WTC11 (cell line): Measurements from ENCODE around the gene SH2D1B. TPM values are rescaled to one million over a fixed set of nuclear protein-coding genes. Genes with fewer than 3 reads are reported as not detected.

Experiments
- ATAC-seq: fragments of 200-7000 bp; cut with Tn5 transposase; 2 replicates; pipeline ENCODE4 v1.10.0; 2021; ENCODE audit warnings: mild to moderate bottlenecking, moderate library complexity
- CTCF ChIA-PET: fragments of 300-600 bp; sonication (Branson Sonifier 250); formaldehyde crosslinking; loops from one replicate; lab custom pipeline; 2021; ENCODE audit warnings: antibody characterized with exemption; lab: Charles Lee
- POLR2A ChIA-PET: fragments of 350-600 bp; sonication (Branson Sonifier 250); formaldehyde crosslinking; loops from one replicate; lab custom pipeline; 2021; ENCODE audit warnings: antibody characterized with exemption; lab: Charles Lee
- DNase-seq: peaks from one replicate; pipeline ENCODE4 v3.0.0; 2021; ENCODE audit warnings: low spot score
- H3K27ac Mint-ChIP-seq: 2 replicates; pipeline ENCODE4 v1.8.0; 2021; ENCODE audit warnings: mixed read lengths
- H3K27me3 Mint-ChIP-seq: 2 replicates; pipeline ENCODE4 v1.8.0; 2021; ENCODE audit warnings: low read depth, mild to moderate bottlenecking, moderate library complexity, mixed read lengths
- H3K36me3 Mint-ChIP-seq: 2 replicates; pipeline ENCODE4 v1.8.0; 2021; ENCODE audit warnings: mixed read lengths
- H3K4me1 Mint-ChIP-seq: 2 replicates; pipeline ENCODE4 v1.8.0; 2022; ENCODE audit warnings: mixed read lengths
- H3K4me3 Mint-ChIP-seq: 2 replicates; pipeline ENCODE4 v1.8.0; 2021; ENCODE audit warnings: mild to moderate bottlenecking, moderate library complexity, mixed read lengths
- H3K9me3 Mint-ChIP-seq: 2 replicates; pipeline ENCODE4 v1.8.0; 2021; ENCODE audit warnings: mixed read lengths
- FOXJ3 ChIP-seq: sonication (generic); formaldehyde crosslinking; IDR thresholded peaks from 2 replicates; pipeline ENCODE4 v1.9.0; 2021; ENCODE audit warnings: missing genetic modification reagents, mild to moderate bottlenecking, borderline replicate concordance
- FOXK1 ChIP-seq: sonication (generic); formaldehyde crosslinking; IDR thresholded peaks from 2 replicates; pipeline ENCODE4 v1.8.0; 2022; ENCODE audit warnings: mild to moderate bottlenecking, moderate library complexity, missing genetic modification reagents
- GTF2I ChIP-seq: fragments of 250-450 bp; sonication (Bioruptor Pico); conservative IDR thresholded peaks from 2 replicates; pipeline ENCODE4 v1.4.0; 2021; ENCODE audit warnings: mild to moderate bottlenecking
- MYBL2 ChIP-seq: sonication (generic); formaldehyde crosslinking; IDR thresholded peaks from 2 replicates; pipeline ENCODE4 v1.8.1; 2023; ENCODE audit warnings: mild to moderate bottlenecking, moderate library complexity, missing genetic modification reagents
- NR3C1 ChIP-seq: sonication (generic); formaldehyde crosslinking; conservative IDR thresholded peaks from 2 replicates; pipeline ENCODE4 v1.8.1; 2023; ENCODE audit warnings: low read depth, mild to moderate bottlenecking, missing genetic modification reagents
- RELA ChIP-seq: sonication (generic); formaldehyde crosslinking; IDR thresholded peaks from 2 replicates; pipeline ENCODE4 v1.8.1; 2022; ENCODE audit warnings: missing genetic modification reagents, mild to moderate bottlenecking, borderline replicate concordance
- RORB ChIP-seq: fragments of 250-450 bp; sonication (Bioruptor Pico); IDR thresholded peaks from 2 replicates; pipeline ENCODE4 v1.9.0; 2021; ENCODE audit warnings: mild to moderate bottlenecking
- SMAD3 ChIP-seq: sonication (generic); formaldehyde crosslinking; IDR thresholded peaks from 2 replicates; pipeline ENCODE4 v1.8.0; 2022; ENCODE audit warnings: missing genetic modification reagents, mild to moderate bottlenecking, borderline replicate concordance
- SMAD4 ChIP-seq: sonication (generic); formaldehyde crosslinking; IDR thresholded peaks from 2 replicates; pipeline ENCODE4 v1.8.0; 2022; ENCODE audit warnings: mild to moderate bottlenecking, missing genetic modification reagents
- TEAD1 ChIP-seq: sonication (generic); formaldehyde crosslinking; IDR thresholded peaks from 2 replicates; pipeline ENCODE4 v1.8.0; 2022; ENCODE audit warnings: mild to moderate bottlenecking, missing genetic modification reagents
- ZNF138 ChIP-seq: sonication (generic); formaldehyde crosslinking; conservative IDR thresholded peaks from 2 replicates; pipeline ENCODE4 v1.8.1; 2022; ENCODE audit warnings: mild to moderate bottlenecking, moderate library complexity, missing genetic modification reagents
- ZNF232 ChIP-seq: sonication (generic); formaldehyde crosslinking; IDR thresholded peaks from 2 replicates; pipeline ENCODE4 v1.8.0; 2022; ENCODE audit warnings: mild to moderate bottlenecking, missing genetic modification reagents
- ZNF263 ChIP-seq: sonication (generic); formaldehyde crosslinking; IDR thresholded peaks from 2 replicates; pipeline ENCODE4 v1.8.1; 2022; ENCODE audit warnings: low read depth, mild to moderate bottlenecking, moderate library complexity, missing genetic modification reagents
- total RNA-seq: library from RNA; stranded (reverse); gene quantifications from 3 replicates; pipeline ENCODE4 v1.2.3, GENCODE V29; 2021
- TF ChIP-seq, protein P1 (sequence below): fragments of 250-450 bp; sonication (Bioruptor Pico); IDR thresholded peaks from 2 replicates; pipeline ENCODE4 v1.9.0; 2021; ENCODE audit warnings: mild to moderate bottlenecking
- TF ChIP-seq, protein P2 (sequence below): fragments of 200-600 bp; IDR thresholded peaks from 2 replicates; pipeline ENCODE4 v1.8.0; 2022; ENCODE audit warnings: antibody characterized with exemption
- TF ChIP-seq, protein P3 (sequence below): fragments of 250-450 bp; sonication (Bioruptor Pico); IDR thresholded peaks from 2 replicates; pipeline ENCODE4 v1.9.0; 2021; ENCODE audit warnings: mild to moderate bottlenecking, borderline replicate concordance
- TF ChIP-seq, protein P4 (sequence below): sonication (generic); formaldehyde crosslinking; IDR thresholded peaks from 2 replicates; pipeline ENCODE4 v1.8.1; 2022; ENCODE audit warnings: low read depth, missing genetic modification reagents, borderline replicate concordance
- TF ChIP-seq, protein P5 (sequence below): sonication (generic); formaldehyde crosslinking; conservative IDR thresholded peaks from 2 replicates; pipeline ENCODE4 v1.8.1; 2023; ENCODE audit warnings: mild to moderate bottlenecking, low read depth, missing genetic modification reagents, moderate library complexity
- TF ChIP-seq, protein P6 (sequence below): fragments of 250-450 bp; sonication (Bioruptor Pico); IDR thresholded peaks from 2 replicates; pipeline ENCODE4 v2.1.2; 2022; ENCODE audit warnings: mild to moderate bottlenecking, moderate library complexity
- TF ChIP-seq, protein P7 (sequence below): fragments of 250-450 bp; sonication (Bioruptor Pico); IDR thresholded peaks from 2 replicates; pipeline ENCODE4 v1.8.0; 2021; ENCODE audit warnings: mild to moderate bottlenecking

Gene SH2D1B
- total RNA-seq, 1 experiment from 2014 or later: not detected

DNA sequence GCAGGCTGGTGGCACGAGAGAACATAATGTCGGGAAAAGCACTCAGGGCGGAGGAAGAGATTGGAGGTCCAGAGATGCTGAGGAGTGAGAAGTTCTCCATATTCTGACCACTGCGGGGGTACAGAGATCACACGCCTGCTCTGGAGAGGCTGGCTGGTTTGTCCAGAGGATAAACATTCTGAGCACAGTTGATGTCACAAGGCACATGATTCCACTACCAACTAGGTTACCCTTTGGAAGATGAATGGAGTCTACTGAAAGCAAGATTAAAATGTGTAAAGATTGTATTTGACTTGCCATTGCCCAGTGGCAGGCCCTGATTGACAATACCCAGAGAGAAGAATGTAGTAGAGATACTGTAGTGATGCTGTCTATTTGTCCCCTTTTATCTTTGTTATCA lies 35.2 kb downstream of the SH2D1B start, which contains the start of gene SPATA46 (continued):
- TF ChIP-seq, protein P1, sequence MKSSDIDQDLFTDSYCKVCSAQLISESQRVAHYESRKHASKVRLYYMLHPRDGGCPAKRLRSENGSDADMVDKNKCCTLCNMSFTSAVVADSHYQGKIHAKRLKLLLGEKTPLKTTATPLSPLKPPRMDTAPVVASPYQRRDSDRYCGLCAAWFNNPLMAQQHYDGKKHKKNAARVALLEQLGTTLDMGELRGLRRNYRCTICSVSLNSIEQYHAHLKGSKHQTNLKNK (CRISPR knock-in tag): no peak
- TF ChIP-seq, protein P2, sequence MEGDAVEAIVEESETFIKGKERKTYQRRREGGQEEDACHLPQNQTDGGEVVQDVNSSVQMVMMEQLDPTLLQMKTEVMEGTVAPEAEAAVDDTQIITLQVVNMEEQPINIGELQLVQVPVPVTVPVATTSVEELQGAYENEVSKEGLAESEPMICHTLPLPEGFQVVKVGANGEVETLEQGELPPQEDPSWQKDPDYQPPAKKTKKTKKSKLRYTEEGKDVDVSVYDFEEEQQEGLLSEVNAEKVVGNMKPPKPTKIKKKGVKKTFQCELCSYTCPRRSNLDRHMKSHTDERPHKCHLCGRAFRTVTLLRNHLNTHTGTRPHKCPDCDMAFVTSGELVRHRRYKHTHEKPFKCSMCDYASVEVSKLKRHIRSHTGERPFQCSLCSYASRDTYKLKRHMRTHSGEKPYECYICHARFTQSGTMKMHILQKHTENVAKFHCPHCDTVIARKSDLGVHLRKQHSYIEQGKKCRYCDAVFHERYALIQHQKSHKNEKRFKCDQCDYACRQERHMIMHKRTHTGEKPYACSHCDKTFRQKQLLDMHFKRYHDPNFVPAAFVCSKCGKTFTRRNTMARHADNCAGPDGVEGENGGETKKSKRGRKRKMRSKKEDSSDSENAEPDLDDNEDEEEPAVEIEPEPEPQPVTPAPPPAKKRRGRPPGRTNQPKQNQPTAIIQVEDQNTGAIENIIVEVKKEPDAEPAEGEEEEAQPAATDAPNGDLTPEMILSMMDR: no peak
- no peak for TF ChIP-seq SMAD4
- no peak for TF ChIP-seq FOXJ3

DNA sequence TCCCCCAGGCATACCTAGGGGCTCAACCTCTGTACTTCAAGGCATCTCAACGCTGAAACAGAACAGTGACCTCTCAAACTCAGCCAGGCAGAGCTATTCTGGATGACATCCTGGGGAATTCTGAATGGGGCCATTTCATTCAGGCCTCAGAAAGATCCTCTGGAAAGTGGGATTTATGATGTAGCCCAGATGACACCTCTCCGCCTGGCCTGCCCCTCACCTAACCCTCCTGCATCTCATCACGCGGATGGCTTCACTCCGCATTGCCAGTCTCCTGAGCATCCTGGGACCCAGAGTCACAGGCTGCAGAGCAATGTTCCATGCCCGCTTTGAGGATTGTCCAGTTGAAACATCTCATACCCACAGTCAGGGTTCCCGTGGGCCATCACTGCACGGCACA lies 36.5 kb downstream of the SH2D1B start:
- TF ChIP-seq RELA (CRISPR knock-in tag) (no peak), SMAD3 (no peak)
- DNase-seq (no peak), ATAC-seq (no peak)
- Mint-ChIP-seq H3K4me1 (no peaks in the 10 kb centered on the region), H3K27me3 (no peaks in the 10 kb centered on the region), H3K4me3 (no peak overlapping the region), H3K9me3 (no peaks in the 10 kb centered on the region), H3K36me3 (no peaks in the 10 kb centered on the region), H3K27ac (no peak overlapping the region)
- ChIA-PET CTCF (interaction anchor here (0.6 kb wide), 1 partner anchor 320 kb away, joined by 3 read pairs; no protein-coding TSS in a partner anchor), POLR2A (no interaction called here)

DNA sequence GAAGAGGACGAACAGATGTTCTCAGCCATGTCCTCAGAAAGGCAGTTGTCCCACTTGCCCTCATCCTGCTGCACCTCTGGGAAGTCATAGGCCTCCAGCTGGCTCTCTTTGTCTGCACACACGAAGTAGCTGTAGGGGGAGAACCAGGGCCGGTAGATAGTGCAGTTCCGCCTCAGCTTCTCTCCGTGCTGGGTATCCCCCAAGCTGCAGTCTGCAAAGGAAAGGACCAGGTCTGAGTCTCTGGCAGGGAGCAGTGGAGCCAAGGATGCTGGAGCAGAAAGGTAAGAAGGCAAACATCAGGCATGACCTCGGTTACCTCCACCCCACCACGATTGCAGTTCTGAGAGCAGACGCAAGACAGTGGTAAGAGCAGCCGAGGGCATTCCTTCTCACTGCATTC lies 37.5 kb downstream of the SH2D1B start:
- ChIA-PET CTCF (interaction anchor here (0.6 kb wide), 1 partner anchor 203 kb away, joined by 3 read pairs; no protein-coding TSS in a partner anchor), POLR2A (no interaction called here)
- H3K27me3 Mint-ChIP-seq: no peaks in the 10 kb centered on the region
- H3K36me3 Mint-ChIP-seq: no peaks in the 10 kb centered on the region
- no peak for ATAC-seq
- no peak for DNase-seq
- peak overlapping the region; percentile 38; the same call in 1 of the 2 replicates for H3K27ac Mint-ChIP-seq
- no peaks in the 10 kb centered on the region for H3K9me3 Mint-ChIP-seq
- no peaks in the 10 kb centered on the region for H3K4me1 Mint-ChIP-seq
- no peak overlapping the region for H3K4me3 Mint-ChIP-seq
- TF ChIP-seq, protein P3, sequence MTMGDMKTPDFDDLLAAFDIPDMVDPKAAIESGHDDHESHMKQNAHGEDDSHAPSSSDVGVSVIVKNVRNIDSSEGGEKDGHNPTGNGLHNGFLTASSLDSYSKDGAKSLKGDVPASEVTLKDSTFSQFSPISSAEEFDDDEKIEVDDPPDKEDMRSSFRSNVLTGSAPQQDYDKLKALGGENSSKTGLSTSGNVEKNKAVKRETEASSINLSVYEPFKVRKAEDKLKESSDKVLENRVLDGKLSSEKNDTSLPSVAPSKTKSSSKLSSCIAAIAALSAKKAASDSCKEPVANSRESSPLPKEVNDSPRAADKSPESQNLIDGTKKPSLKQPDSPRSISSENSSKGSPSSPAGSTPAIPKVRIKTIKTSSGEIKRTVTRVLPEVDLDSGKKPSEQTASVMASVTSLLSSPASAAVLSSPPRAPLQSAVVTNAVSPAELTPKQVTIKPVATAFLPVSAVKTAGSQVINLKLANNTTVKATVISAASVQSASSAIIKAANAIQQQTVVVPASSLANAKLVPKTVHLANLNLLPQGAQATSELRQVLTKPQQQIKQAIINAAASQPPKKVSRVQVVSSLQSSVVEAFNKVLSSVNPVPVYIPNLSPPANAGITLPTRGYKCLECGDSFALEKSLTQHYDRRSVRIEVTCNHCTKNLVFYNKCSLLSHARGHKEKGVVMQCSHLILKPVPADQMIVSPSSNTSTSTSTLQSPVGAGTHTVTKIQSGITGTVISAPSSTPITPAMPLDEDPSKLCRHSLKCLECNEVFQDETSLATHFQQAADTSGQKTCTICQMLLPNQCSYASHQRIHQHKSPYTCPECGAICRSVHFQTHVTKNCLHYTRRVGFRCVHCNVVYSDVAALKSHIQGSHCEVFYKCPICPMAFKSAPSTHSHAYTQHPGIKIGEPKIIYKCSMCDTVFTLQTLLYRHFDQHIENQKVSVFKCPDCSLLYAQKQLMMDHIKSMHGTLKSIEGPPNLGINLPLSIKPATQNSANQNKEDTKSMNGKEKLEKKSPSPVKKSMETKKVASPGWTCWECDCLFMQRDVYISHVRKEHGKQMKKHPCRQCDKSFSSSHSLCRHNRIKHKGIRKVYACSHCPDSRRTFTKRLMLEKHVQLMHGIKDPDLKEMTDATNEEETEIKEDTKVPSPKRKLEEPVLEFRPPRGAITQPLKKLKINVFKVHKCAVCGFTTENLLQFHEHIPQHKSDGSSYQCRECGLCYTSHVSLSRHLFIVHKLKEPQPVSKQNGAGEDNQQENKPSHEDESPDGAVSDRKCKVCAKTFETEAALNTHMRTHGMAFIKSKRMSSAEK (CRISPR knock-in tag): no peak
- TF ChIP-seq FOXK1 (CRISPR knock-in tag) (no peak), ZNF263 (CRISPR knock-in tag) (no peak), NR3C1 (no peak), MYBL2 (CRISPR knock-in tag) (no peak), ZNF232 (CRISPR knock-in tag) (no peak), RORB (CRISPR knock-in tag) (no peak), RELA (CRISPR knock-in tag) (no peak), GTF2I (CRISPR knock-in tag) (no peak), TEAD1 (CRISPR knock-in tag) (no peak), ZNF138 (CRISPR knock-in tag) (no peak)
- TF ChIP-seq, protein P4, sequence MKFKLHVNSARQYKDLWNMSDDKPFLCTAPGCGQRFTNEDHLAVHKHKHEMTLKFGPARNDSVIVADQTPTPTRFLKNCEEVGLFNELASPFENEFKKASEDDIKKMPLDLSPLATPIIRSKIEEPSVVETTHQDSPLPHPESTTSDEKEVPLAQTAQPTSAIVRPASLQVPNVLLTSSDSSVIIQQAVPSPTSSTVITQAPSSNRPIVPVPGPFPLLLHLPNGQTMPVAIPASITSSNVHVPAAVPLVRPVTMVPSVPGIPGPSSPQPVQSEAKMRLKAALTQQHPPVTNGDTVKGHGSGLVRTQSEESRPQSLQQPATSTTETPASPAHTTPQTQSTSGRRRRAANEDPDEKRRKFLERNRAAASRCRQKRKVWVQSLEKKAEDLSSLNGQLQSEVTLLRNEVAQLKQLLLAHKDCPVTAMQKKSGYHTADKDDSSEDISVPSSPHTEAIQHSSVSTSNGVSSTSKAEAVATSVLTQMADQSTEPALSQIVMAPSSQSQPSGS: no peak
- TF ChIP-seq, protein P5, sequence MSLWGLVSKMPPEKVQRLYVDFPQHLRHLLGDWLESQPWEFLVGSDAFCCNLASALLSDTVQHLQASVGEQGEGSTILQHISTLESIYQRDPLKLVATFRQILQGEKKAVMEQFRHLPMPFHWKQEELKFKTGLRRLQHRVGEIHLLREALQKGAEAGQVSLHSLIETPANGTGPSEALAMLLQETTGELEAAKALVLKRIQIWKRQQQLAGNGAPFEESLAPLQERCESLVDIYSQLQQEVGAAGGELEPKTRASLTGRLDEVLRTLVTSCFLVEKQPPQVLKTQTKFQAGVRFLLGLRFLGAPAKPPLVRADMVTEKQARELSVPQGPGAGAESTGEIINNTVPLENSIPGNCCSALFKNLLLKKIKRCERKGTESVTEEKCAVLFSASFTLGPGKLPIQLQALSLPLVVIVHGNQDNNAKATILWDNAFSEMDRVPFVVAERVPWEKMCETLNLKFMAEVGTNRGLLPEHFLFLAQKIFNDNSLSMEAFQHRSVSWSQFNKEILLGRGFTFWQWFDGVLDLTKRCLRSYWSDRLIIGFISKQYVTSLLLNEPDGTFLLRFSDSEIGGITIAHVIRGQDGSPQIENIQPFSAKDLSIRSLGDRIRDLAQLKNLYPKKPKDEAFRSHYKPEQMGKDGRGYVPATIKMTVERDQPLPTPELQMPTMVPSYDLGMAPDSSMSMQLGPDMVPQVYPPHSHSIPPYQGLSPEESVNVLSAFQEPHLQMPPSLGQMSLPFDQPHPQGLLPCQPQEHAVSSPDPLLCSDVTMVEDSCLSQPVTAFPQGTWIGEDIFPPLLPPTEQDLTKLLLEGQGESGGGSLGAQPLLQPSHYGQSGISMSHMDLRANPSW: no peak
- TF ChIP-seq, protein P6, sequence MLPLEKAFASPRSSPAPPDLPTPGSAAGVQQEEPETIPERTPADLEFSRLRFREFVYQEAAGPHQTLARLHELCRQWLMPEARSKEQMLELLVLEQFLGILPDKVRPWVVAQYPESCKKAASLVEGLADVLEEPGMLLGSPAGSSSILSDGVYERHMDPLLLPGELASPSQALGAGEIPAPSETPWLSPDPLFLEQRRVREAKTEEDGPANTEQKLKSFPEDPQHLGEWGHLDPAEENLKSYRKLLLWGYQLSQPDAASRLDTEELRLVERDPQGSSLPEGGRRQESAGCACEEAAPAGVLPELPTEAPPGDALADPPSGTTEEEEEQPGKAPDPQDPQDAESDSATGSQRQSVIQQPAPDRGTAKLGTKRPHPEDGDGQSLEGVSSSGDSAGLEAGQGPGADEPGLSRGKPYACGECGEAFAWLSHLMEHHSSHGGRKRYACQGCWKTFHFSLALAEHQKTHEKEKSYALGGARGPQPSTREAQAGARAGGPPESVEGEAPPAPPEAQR (CRISPR knock-in tag): no peak
- TF ChIP-seq, protein P7, sequence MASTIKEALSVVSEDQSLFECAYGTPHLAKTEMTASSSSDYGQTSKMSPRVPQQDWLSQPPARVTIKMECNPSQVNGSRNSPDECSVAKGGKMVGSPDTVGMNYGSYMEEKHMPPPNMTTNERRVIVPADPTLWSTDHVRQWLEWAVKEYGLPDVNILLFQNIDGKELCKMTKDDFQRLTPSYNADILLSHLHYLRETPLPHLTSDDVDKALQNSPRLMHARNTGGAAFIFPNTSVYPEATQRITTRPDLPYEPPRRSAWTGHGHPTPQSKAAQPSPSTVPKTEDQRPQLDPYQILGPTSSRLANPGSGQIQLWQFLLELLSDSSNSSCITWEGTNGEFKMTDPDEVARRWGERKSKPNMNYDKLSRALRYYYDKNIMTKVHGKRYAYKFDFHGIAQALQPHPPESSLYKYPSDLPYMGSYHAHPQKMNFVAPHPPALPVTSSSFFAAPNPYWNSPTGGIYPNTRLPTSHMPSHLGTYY (CRISPR knock-in tag): no peak
- TF ChIP-seq, protein P1 (CRISPR knock-in tag): no peak
